AG04449 (cell line): Measurements from ENCODE around the gene TMEM187.

Experiments
- CTCF ChIA-PET: fragments of 350-600 bp; formaldehyde crosslinking; extraction: SDS; loops from one replicate; lab custom pipeline; 2021; ENCODE audit warnings: antibody characterized with exemption; lab: Yijun Ruan, JAX
- POLR2A ChIA-PET: fragments of 400-600, 350-600 bp; formaldehyde crosslinking; extraction: SDS; loops from one replicate; lab custom pipeline; 2020; ENCODE audit warnings: antibody characterized with exemption, inconsistent platforms; lab: Yijun Ruan, JAX
- DNase-seq: peaks from one replicate; pipeline ENCODE4 v3.0.0-alpha.2; 2010; ENCODE audit warnings: low read depth, low spot score
- H3K4me3 ChIP-seq: 2 replicates; pipeline ENCODE4 v1.5.1; 2011; ENCODE audit warnings: low read depth, mild to moderate bottlenecking, control low read depth, low read length
- TF ChIP-seq, protein P1 (sequence below): IDR thresholded peaks from one replicate; pipeline ENCODE4 v1.5.1; 2011; ENCODE audit warnings: mild to moderate bottlenecking, moderate library complexity, low read length, control low read depth, inconsistent platforms; ENCODE audit not compliant: insufficient read depth; ENCODE audit errors: missing control alignments

The TMEM187 gene

DNA sequence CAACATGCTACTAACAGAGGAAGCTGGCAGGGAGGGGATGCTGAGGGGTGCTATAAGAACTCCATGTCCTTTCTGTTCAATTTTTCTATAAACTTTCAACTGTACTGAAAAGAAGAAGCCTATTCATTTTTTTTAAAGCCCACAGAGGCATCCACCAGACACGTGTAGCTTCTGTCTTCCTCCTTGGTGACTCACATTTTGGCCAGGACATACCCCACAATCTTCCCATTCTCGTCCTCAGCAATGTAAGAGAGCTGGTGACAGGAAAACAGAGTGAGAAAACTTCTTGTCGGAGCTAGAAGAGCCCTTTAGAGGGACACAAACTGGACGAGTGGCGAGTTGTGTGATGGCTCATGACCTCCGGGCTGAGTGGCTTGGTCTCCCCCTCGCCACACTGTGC lies 38.8 kb upstream of the TMEM187 start:
- TF ChIP-seq, protein P1, sequence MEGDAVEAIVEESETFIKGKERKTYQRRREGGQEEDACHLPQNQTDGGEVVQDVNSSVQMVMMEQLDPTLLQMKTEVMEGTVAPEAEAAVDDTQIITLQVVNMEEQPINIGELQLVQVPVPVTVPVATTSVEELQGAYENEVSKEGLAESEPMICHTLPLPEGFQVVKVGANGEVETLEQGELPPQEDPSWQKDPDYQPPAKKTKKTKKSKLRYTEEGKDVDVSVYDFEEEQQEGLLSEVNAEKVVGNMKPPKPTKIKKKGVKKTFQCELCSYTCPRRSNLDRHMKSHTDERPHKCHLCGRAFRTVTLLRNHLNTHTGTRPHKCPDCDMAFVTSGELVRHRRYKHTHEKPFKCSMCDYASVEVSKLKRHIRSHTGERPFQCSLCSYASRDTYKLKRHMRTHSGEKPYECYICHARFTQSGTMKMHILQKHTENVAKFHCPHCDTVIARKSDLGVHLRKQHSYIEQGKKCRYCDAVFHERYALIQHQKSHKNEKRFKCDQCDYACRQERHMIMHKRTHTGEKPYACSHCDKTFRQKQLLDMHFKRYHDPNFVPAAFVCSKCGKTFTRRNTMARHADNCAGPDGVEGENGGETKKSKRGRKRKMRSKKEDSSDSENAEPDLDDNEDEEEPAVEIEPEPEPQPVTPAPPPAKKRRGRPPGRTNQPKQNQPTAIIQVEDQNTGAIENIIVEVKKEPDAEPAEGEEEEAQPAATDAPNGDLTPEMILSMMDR: no peak
- POLR2A ChIA-PET: interaction anchor here (0.8 to 2.1 kb wide), 3 partner anchors 8 to 139 kb away, joined by 3 to 8 read pairs (median 3); partner anchors contain the start of genes IDH3G and SSR4

GRCh38 chrX:153934148-153934761 lies 38.3 kb upstream of the TMEM187 start:
- ChIA-PET CTCF (interaction anchor here (0.8 to 3.4 kb wide), 4 partner anchors 11 to 174 kb away, joined by 3 to 24 read pairs (median 4); no protein-coding TSS in a partner anchor), POLR2A (interaction anchor here (0.8 to 2.1 kb wide), 3 partner anchors 9 to 140 kb away, joined by 3 to 8 read pairs (median 3); partner anchors contain the start of genes IDH3G and SSR4)
- no peak for DNase-seq
- TF ChIP-seq, protein P1: no peak
- peak overlapping the region; percentile 68 for H3K4me3 ChIP-seq

More for the DNA sequence above, 38.8 kb upstream of the TMEM187 start:
- CTCF ChIA-PET: interaction anchor here (0.8 to 3.4 kb wide), 3 partner anchors 11 to 173 kb away, joined by 3 to 24 read pairs (median 4); no protein-coding TSS in a partner anchor
- H3K4me3 ChIP-seq: peak overlapping the region; percentile 68
- DNase-seq: no peak

- TF ChIP-seq, protein P1: no peak
- POLR2A ChIA-PET: interaction anchor here (2.1 kb wide), 1 partner anchor 140 kb away, joined by 8 read pairs; the partner anchor contains the start of genes IDH3G and SSR4
These were observed 37.7 kb upstream of the TMEM187 start, which contains the start of gene NAA10 for GRCh38 chrX:153934762-153935325. NAA10 (minus strand) TSS chrX:153935037; CDS start chrX:153934904, 133 bp downstream.

GRCh38 chrX:153935326-153935851 lies 37.2 kb upstream of the TMEM187 start:
- peak overlapping the region; percentile 49 for H3K4me3 ChIP-seq
- TF ChIP-seq, protein P1: no peak
- POLR2A ChIA-PET: interaction anchor here (2.1 kb wide), 1 partner anchor 141 kb away, joined by 8 read pairs; the partner anchor contains the start of genes IDH3G and SSR4
- CTCF ChIA-PET: interaction anchor here (0.8 to 4.8 kb wide), 4 partner anchors 11 to 15 kb away, joined by 3 to 53 read pairs (median 14); no protein-coding TSS in a partner anchor
- DNase-seq: no peak

More at GRCh38 chrX:153934762-153935325, 37.7 kb upstream of the TMEM187 start, which contains the start of gene NAA10:
- CTCF ChIA-PET: interaction anchor here (0.8 to 3.4 kb wide), 4 partner anchors 12 to 174 kb away, joined by 3 to 24 read pairs (median 4); no protein-coding TSS in a partner anchor
- peak within 1 kb of the TSS; percentile 68 for H3K4me3 ChIP-seq
- DNase-seq: no peak

DNA sequence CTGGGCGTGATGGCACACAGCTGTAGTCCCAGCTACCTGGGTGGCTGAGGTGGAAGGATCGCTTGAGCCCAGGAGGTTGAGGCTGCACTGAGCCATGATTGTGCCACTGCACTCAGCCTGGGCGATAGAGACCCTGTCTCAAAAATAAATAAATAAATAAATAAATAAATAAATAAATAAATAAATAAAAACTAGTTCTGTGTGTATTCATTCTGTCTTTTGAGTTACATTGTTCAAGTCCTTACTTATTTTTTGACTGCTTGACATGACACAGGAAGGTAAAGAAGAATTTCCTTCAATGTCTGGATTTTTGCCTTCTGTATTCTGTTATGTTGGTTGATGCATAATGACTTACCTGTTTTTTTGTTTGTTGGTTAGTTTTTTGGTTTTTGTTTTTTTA lies 35.5 kb upstream of the TMEM187 start:
- no peak overlapping the region for H3K4me3 ChIP-seq
- ChIA-PET CTCF (interaction anchor here (4.8 kb wide), 1 partner anchor 11 kb away, joined by 53 read pairs; no protein-coding TSS in a partner anchor), POLR2A (no interaction called here)
- no peak for DNase-seq
- TF ChIP-seq, protein P1: no peak
